HG02678 (cell line): Measurements from ENCODE around the gene MATN3.

ENCODE experiments used
- ATAC-seq: cut with Tn5 transposase; IDR thresholded peaks from one replicate; pipeline ENCODE4 v1.9.1; 2021; ENCODE audit warnings: mild to moderate bottlenecking, moderate library complexity; ENCODE audit not compliant: unreplicated experiment

MATN3 gene

GRCh38 chr2:19943189-19943588, 69.3 kb downstream of the MATN3 start:
- no peak for ATAC-seq

GRCh38 chr2:19942199-19942598, 70.3 kb downstream of the MATN3 start:
- ATAC-seq, result no peak
